Left lung (tissue), 10 donors: ENCODE data around the gene AEBP1. TPM values are rescaled to one million over a fixed set of nuclear protein-coding genes. Genes with fewer than 3 reads are reported as not detected.

Experiments used
- ATAC-seq: fragments of 200-7000 bp; cut with Tn5 transposase; one replicate; pipeline ENCODE4 v1.9.1; 2020; ENCODE audit warnings: moderate library complexity
- DNase-seq, 4 donors: peaks; one replicate each; pipeline ENCODE4 v3.0.0-alpha.2; 2013 to 2020
- H3K27ac ChIP-seq, 2 donors: fragments of 200-600 bp; sonication (generic) in 1 of 2; one replicate each; pipeline versions ENCODE4 v1.5.0 to v1.8.0; 2020 to 2021
- H3K27me3 ChIP-seq, 2 donors: fragments of 200-600 bp; sonication (generic) in 1 of 2; one replicate each; pipeline versions ENCODE4 v1.5.0 to v1.8.0; 2020 to 2021
- H3K36me3 ChIP-seq, 2 donors: fragments of 200-600 bp; sonication (generic) in 1 of 2; one replicate each; pipeline versions ENCODE4 v1.5.0 to v1.8.0; 2020 to 2021
- H3K4me1 ChIP-seq, 2 donors: fragments of 200-600 bp; one replicate each; pipeline ENCODE4 v1.8.0; 2021
- H3K4me3 ChIP-seq, 2 donors: fragments of 200-600 bp; sonication (generic) in 1 of 2; one replicate each; pipeline versions ENCODE4 v1.5.0 to v1.8.0; 2020 to 2021; ENCODE audit warnings: mild to moderate bottlenecking in 1 of 2
- H3K9me3 ChIP-seq, 2 donors: fragments of 200-600 bp; sonication (generic) in 1 of 2; one replicate each; pipeline versions ENCODE4 v1.5.0 to v1.8.0; 2020 to 2021
- CTCF ChIP-seq, 2 donors: fragments of 200-600 bp; sonication (generic) in 1 of 2; IDR thresholded peaks; one replicate each; pipeline versions ENCODE4 v1.5.0 to v1.8.0; 2021; ENCODE audit warnings: antibody characterized with exemption in 2 of 2
- intact Hi-C, 2 donors: fragments of 100-400 bp; cut with DNase I; formaldehyde crosslinking; loops; one replicate each; pipeline versions ENCODE4 v1.11.2 to v1.14.2; 2022
- polyA plus RNA-seq, 6 donors: library from polyadenylated mRNA; unstranded; fragments of 120-200 nt; gene quantifications; one replicate each; pipeline ENCODE4 v1.2.1, GENCODE V29; 2013; ENCODE audit not compliant: insufficient read length in 6 of 6
- total RNA-seq, 2 donors: library from RNA; stranded (reverse); fragmentation: NEBNext Ultra II Directional; extraction: Animal tissue kit (Norgen Biotek cat#: 25700); gene quantifications; one replicate each; pipeline ENCODE4 v1.2.1, GENCODE V29; 2021
- donor health status: DM: no; HTN: yes; CAD: no.
- donor health status: DM: no; HTN: no; CAD: no.

The AEBP1 gene
- total and polyA plus RNA-seq, 8 donors = 53.6 to 195 (median 64.7) TPM

- DNase-seq (peak in 2 of 4 donors; percentile 29 to 74), ATAC-seq (no peak)
- peaks cover 0 to 84% of the 10 kb centered on the region in 2 donors for H3K36me3 ChIP-seq
- no peaks in the 10 kb centered on the region for H3K9me3 ChIP-seq
- H3K27me3 ChIP-seq = no peaks in the 10 kb centered on the region
- no peak overlapping the region for H3K4me3 ChIP-seq
- intact Hi-C loops = no loop called here
- no peak for TF ChIP-seq CTCF (IDR thresholded peaks at IDR 0.05)
- no peak overlapping the region for H3K27ac ChIP-seq
- peaks cover 5 to 51% of the 10 kb centered on the region in 2 donors for H3K4me1 ChIP-seq
Observed at GRCh38 chr7:44076101-44076895, 27.8 kb upstream of the AEBP1 start.

GRCh38 chr7:44077061-44077460 is 27.1 kb upstream of the AEBP1 start:
- Histone ChIP-seq H3K27ac (no peak overlapping the region), H3K27me3 (no peaks in the 10 kb centered on the region), H3K4me1 (peaks cover 7 to 52% of the 10 kb centered on the region in 2 donors), H3K36me3 (peaks cover 0 to 84% of the 10 kb centered on the region in 2 donors), H3K4me3 (no peak overlapping the region), H3K9me3 (no peaks in the 10 kb centered on the region)
- ATAC-seq = no peak
- intact Hi-C loops = no loop called here
- peak in 2 of 4 donors; percentile 32 to 62 for DNase-seq
- no peak for TF ChIP-seq CTCF (IDR thresholded peaks at IDR 0.05)

- DNase-seq (peak in 1 of 4 donors; percentile 8), ATAC-seq (no peak)
- no peak for TF ChIP-seq CTCF (IDR thresholded peaks at IDR 0.05)
- H3K4me3 ChIP-seq = no peak overlapping the region
- H3K27me3 ChIP-seq = no peaks in the 10 kb centered on the region
- no peak overlapping the region for H3K27ac ChIP-seq
- H3K9me3 ChIP-seq = no peaks in the 10 kb centered on the region
- intact Hi-C loops = no loop called here
- peaks cover 7 to 46% of the 10 kb centered on the region in 2 donors for H3K4me1 ChIP-seq
- H3K36me3 ChIP-seq = peaks cover 0 to 81% of the 10 kb centered on the region in 2 donors
Observed at GRCh38 chr7:44077681-44078091, 26.5 kb upstream of the AEBP1 start.

- Histone ChIP-seq H3K36me3 (peaks cover 0 to 73% of the 10 kb centered on the region in 2 donors), H3K9me3 (no peaks in the 10 kb centered on the region), H3K27me3 (no peaks in the 10 kb centered on the region), H3K27ac (no peak overlapping the region), H3K4me3 (no peak overlapping the region), H3K4me1 (peaks cover 7 to 37% of the 10 kb centered on the region in 2 donors)
- DNase-seq = peak in 2 of 4 donors; percentile 26 to 48
- no peak for ATAC-seq
- TF ChIP-seq CTCF (IDR thresholded peaks at IDR 0.05) = no peak
- intact Hi-C loops = no loop called here
Observed at GRCh38 chr7:44078521-44078920, 25.6 kb upstream of the AEBP1 start.

GRCh38 chr7:44079331-44080021 is 24.7 kb upstream of the AEBP1 start:
- DNase-seq (peak in 1 of 4 donors; percentile 41), ATAC-seq (no peak)
- Histone ChIP-seq H3K27ac (no peak overlapping the region), H3K4me3 (no peak overlapping the region), H3K4me1 (peaks cover 7 to 28% of the 10 kb centered on the region in 2 donors), H3K36me3 (peaks cover 0 to 63% of the 10 kb centered on the region in 2 donors), H3K9me3 (no peaks in the 10 kb centered on the region), H3K27me3 (no peaks in the 10 kb centered on the region)
- intact Hi-C loops = no loop called here
- TF ChIP-seq CTCF (IDR thresholded peaks at IDR 0.05) = no peak
